Activated naive CD4-positive, alpha-beta T cell treated with anti-CD3 and anti-CD28 coated beads, Interleukin-2, amount 50 U/mL, for 72 hours (primary cell): ENCODE data around the gene NSG2. TPM values are rescaled to one million over a fixed set of nuclear protein-coding genes. Genes with fewer than 3 reads are reported as not detected.

Experiments used
- ATAC-seq, 2 donors: fragments of 150-1000 bp; cut with Tn5 transposase; 2 replicates each; pipeline ENCODE4 v1.10.0; 2021; ENCODE audit warnings: mild to moderate bottlenecking in 2 of 2, moderate library complexity in 2 of 2
- DNase-seq, 2 donors: peaks; one replicate each; pipeline ENCODE4 v3.0.0; 2021 to 2022; ENCODE audit warnings: low spot score in 2 of 2
- H3K27ac Mint-ChIP-seq, 2 donors: one replicate each; pipeline ENCODE4 v1.8.0; 2022; ENCODE audit warnings: mild to moderate bottlenecking in 2 of 2, mixed read lengths in 2 of 2
- H3K36me3 Mint-ChIP-seq, 2 donors: one replicate each; pipeline ENCODE4 v1.8.0; 2022; ENCODE audit warnings: mixed read lengths in 2 of 2
- H3K9me3 Mint-ChIP-seq, 2 donors: one replicate each; pipeline ENCODE4 v1.8.0; 2022; ENCODE audit warnings: mixed read lengths in 2 of 2
- total RNA-seq, 2 donors: library from RNA; stranded (reverse); gene quantifications; one replicate each; pipeline ENCODE4 v1.2.3, GENCODE V29; 2022

The NSG2 gene
- total RNA-seq, 2 donors from 2014 or later, result not detected

GRCh38 chr5:174053905-174054304 lies 8.4 kb downstream of the NSG2 start:
- H3K27ac Mint-ChIP-seq, result no peak overlapping the region
- H3K9me3 Mint-ChIP-seq, result no peaks in the 10 kb centered on the region
- ATAC-seq, result no peak
- DNase-seq, result no peak
- H3K36me3 Mint-ChIP-seq, result no peaks in the 10 kb centered on the region

DNA sequence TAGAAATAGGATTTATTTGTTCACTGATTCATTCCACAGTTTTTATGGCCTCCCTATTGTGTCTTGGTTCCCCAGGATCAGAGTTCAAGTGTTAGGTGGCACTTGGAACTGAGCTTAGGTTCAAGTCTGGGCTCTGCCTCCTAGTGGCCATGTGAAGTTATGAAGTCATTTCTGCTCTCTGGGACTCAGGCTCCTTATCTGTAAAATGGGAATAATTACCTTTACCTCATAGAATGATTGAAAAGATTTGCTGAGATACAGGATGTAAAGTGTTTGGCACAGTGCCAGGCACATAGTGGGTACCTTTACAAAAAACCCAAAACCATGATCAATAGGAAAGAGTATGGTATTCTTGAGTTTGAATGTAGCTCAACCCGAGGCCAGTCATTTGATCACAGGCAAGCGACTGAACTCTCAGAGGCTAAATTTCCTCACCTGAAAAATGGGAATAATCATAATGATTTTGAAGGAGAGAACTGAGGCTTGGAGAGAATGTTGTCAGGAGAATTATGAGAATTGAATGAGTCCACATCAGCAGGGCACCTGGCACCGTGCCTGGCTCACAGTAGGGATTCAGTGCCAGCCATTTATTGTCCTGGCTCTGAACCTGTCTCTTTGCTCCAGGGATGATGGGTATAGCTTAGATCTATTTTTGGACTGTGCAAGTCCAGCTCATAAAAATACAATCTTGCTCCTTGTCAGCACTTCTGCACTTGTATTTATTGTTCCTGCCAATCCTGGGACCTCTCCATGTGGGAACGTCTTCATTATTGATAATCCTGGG lies 10.8 kb downstream of the NSG2 start:
- Mint-ChIP-seq H3K9me3 (peaks cover under 1% of the 10 kb centered on the region in 2 donors), H3K36me3 (no peaks in the 10 kb centered on the region), H3K27ac (no peak overlapping the region)
- no peak for ATAC-seq
- DNase-seq, result no peak

DNA sequence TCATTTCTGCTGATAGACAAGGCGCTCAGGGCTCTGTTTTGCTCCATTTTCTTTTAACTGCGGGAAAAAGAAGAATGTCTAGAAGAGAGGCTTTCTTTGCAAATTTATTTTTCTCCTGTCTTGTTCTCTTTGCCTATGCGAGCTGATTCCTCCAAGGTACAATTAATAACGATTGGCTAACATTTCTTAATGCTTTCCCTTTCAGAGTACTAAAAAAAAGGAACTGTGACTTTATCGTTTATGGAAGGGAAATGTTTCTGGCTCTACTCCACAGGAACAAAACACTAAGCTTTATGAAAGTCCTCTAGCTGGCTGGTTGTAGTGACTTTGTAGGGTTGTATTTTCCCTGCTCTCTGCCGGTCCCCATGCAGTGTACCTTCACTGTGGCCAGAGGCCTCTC lies 11.7 kb downstream of the NSG2 start:
- no peak for ATAC-seq
- no peak overlapping the region for H3K27ac Mint-ChIP-seq

GRCh38 chr5:174058433-174059122 lies 13.1 kb downstream of the NSG2 start:
- no peaks in the 10 kb centered on the region for H3K36me3 Mint-ChIP-seq
- H3K27ac Mint-ChIP-seq, result no peak overlapping the region
- DNase-seq (no peak), ATAC-seq (no peak)
- peaks cover 3 to 4% of the 10 kb centered on the region in 2 donors for H3K9me3 Mint-ChIP-seq

More for the DNA sequence above, 11.7 kb downstream of the NSG2 start:
- DNase-seq, result no peak
- no peaks in the 10 kb centered on the region for H3K36me3 Mint-ChIP-seq
- H3K9me3 Mint-ChIP-seq, result peaks cover 3 to 4% of the 10 kb centered on the region in 2 donors

DNA sequence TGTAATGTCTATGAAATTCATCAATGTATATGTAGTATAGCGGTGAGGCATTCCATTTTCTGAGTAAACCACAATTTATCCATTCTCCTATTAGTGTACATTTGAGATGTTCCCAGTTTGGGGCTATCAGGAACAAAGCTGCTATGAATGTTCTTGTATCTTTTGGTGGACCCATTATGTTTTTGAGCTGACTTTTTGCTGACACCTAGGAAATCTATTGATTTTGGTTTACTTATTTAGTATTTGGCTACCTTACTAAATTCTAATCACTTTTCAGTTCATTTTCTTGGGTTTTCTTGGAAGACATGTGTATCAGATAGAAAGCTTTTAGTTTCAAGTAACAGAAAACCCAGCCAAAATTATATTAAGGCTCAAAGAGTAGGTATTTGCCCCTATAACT lies 13.7 kb downstream of the NSG2 start:
- DNase-seq (no peak), ATAC-seq (no peak)

DNA sequence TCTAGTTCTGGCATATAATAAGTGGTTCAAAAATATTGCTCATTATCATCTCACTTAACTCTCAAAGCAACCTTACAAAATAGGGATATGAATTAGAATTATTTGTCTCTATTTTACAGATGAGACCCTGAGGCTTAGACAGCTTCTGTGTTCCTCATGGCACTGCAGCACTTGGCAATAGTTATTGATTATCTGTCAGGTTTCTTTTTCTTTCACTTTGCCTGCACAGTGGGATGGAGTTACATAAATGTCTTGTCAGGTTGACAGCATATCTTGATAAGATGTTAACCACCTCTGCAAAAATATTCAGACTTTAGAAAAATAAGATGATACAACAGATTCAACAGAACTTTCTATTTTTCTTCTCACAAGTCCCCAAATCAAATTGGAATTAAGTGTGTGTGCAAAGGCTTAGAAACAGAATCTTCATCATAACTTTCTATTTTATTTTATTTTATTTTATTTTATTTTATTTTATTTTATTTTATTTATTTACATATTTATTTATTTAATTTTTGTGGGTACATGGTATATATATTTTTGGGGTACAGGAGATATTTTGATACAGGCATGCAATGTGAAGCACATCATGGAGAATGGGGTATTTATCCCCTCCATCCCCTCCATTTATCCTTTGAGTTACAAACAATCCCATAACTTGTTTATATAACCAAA lies 17.7 kb downstream of the NSG2 start:
- peaks cover 3 to 4% of the 10 kb centered on the region in 2 donors for H3K9me3 Mint-ChIP-seq
- H3K27ac Mint-ChIP-seq, result no peak overlapping the region
- no peak for DNase-seq
- no peaks in the 10 kb centered on the region for H3K36me3 Mint-ChIP-seq
- ATAC-seq, result no peak

More for the DNA sequence above, 13.7 kb downstream of the NSG2 start:
- Mint-ChIP-seq H3K36me3 (no peaks in the 10 kb centered on the region), H3K9me3 (peaks cover 3 to 4% of the 10 kb centered on the region in 2 donors), H3K27ac (no peak overlapping the region)

DNA sequence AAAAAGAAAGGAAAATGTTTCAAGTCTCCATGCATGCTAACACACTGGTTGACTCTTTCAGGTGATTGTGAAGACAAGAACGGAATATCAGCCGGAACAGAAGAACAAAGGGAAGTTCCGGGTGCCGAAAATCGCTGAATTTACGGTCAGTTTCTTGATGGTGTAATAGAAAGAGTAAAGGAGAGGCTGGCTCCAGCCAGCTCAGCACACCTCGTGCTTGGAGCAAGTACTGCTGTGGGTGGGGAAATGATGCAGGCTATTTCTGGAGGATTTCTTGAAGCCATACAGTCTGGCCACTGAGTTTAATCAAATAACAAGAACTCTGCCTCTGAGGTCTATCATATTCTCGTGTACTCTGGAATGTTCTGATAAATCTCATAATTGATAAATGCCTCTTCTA lies 18.7 kb downstream of the NSG2 start:
- no peak for ATAC-seq

GRCh38 chr5:174065528-174066197 lies 20.2 kb downstream of the NSG2 start:
- Mint-ChIP-seq H3K27ac (no peak overlapping the region), H3K9me3 (peaks cover 3 to 4% of the 10 kb centered on the region in 2 donors), H3K36me3 (no peaks in the 10 kb centered on the region)
- ATAC-seq (no peak), DNase-seq (no peak)

More for the DNA sequence above, 18.7 kb downstream of the NSG2 start:
- no peak for DNase-seq
- Mint-ChIP-seq H3K9me3 (peaks cover 3 to 4% of the 10 kb centered on the region in 2 donors), H3K36me3 (no peaks in the 10 kb centered on the region), H3K27ac (no peak overlapping the region)

DNA sequence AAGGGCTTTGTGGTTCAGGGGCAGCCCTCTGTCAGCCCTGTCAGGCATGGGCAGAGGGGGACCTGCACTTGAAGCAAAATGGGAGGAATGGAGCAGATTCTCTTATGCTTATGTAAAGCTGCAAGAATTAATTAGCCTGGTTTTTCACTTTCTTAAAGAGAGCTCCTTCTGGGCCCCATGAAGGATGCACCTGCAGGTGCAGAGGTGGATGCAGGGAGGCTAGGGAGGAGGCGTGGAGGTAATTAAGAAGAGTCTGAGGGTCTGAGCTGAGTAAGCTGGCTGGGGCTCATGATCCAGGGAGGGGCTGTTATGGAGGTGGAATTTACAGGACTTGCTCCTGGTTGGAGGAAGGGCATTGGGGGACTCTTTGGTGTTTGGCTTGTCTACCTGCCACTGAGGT lies 22.0 kb downstream of the NSG2 start:
- Mint-ChIP-seq H3K9me3 (no peaks in the 10 kb centered on the region), H3K36me3 (no peaks in the 10 kb centered on the region), H3K27ac (no peak overlapping the region)
- ATAC-seq (no peak), DNase-seq (no peak)

DNA sequence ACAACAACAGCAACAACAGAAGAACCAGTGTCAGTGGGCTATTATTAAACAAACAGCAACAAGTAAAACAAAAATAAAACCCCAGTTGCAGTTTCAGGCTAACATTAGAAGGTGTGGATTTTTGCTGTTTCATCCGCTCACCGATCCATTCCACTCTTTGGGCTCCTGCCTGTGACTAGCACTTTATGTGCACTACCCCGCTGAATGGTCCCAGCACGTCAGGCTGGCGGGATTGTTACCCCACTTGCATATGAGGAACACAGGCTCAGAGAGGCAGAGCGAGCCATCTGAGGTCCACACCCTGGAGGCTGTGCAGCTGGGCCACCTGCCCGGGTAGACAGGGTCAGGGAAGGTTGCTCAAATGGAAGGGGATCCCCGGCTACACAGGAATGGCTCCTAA lies 26.0 kb downstream of the NSG2 start:
- ATAC-seq (no peak), DNase-seq (no peak)
- Mint-ChIP-seq H3K36me3 (no peaks in the 10 kb centered on the region), H3K9me3 (no peaks in the 10 kb centered on the region), H3K27ac (no peak overlapping the region)

GRCh38 chr5:174073122-174073660 lies 27.7 kb downstream of the NSG2 start:
- no peak overlapping the region for H3K27ac Mint-ChIP-seq
- H3K9me3 Mint-ChIP-seq, result no peaks in the 10 kb centered on the region
- ATAC-seq (no peak), DNase-seq (no peak)
- H3K36me3 Mint-ChIP-seq, result no peaks in the 10 kb centered on the region

- DNase-seq (no peak), ATAC-seq (no peak)
- H3K9me3 Mint-ChIP-seq, result no peaks in the 10 kb centered on the region
- H3K36me3 Mint-ChIP-seq, result no peaks in the 10 kb centered on the region
- no peak overlapping the region for H3K27ac Mint-ChIP-seq
These were observed 28.9 kb downstream of the NSG2 start for GRCh38 chr5:174074369-174074768.

- Mint-ChIP-seq H3K9me3 (no peaks in the 10 kb centered on the region), H3K27ac (no peak overlapping the region), H3K36me3 (no peaks in the 10 kb centered on the region)
- no peak for DNase-seq
- no peak for ATAC-seq
These were observed 32.9 kb downstream of the NSG2 start for GRCh38 chr5:174078416-174078815.

DNA sequence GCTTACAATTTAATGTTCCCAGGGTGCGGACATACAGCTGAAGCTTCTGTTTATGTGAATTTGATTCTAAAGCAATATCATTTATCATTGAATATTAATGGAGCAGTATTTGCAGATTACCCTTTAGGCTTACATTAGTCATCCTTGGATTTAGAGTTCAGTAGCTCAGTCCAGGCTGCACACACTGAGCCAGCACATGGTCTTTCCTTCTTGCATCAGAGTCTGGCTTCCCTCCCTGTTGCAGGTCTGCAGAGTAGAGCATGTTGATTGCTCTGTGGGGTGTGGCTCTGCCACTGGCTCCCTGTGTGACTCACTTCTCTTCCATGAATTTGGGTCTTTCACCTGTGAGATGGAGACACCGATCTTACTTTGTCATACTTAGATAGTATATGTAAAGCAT lies 36.8 kb downstream of the NSG2 start:
- no peaks in the 10 kb centered on the region for H3K36me3 Mint-ChIP-seq
- H3K27ac Mint-ChIP-seq, result no peak overlapping the region
- no peak for DNase-seq
- ATAC-seq, result no peak
- H3K9me3 Mint-ChIP-seq, result no peaks in the 10 kb centered on the region

DNA sequence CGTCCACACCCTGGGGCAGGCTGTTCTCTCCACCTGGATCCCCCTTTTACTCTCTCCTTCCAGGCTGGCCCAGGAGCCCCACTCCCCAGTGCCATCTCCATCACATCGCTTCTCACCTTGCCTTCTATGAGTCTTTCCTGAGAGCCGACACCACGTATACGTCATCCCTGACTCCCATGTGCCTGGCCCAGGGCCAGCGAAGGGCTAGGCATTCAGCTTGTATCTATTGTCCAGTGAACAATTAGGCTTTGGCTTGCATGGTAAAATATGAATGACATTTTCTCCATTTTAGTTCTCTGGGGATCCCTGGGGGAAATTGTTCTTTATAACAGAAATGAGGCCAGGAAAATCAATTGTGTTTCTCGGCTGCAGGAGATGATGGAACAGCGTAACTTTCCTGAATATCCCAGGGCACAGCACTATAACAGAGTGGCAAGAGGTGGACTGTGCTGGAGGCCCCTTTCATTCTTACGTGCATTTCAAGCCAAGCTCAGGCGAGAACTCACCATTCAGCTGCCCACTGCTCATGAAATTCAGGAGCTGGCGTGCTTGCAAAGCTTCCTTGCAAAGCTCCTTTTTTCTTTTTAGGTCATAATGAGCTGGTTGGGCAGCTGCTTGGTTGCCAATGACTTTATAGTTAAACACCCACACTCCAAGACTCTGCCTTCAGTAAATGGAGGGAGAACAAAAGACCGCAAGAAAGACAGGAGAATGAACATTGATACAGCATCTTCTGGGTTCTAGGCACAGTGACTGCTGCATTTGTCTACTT lies 37.7 kb downstream of the NSG2 start:
- Mint-ChIP-seq H3K9me3 (no peaks in the 10 kb centered on the region), H3K27ac (no peak overlapping the region), H3K36me3 (no peaks in the 10 kb centered on the region)
- no peak for DNase-seq
- no peak for ATAC-seq

GRCh38 chr5:174084691-174085154 lies 39.2 kb downstream of the NSG2 start:
- no peak overlapping the region for H3K27ac Mint-ChIP-seq
- no peaks in the 10 kb centered on the region for H3K36me3 Mint-ChIP-seq
- DNase-seq, result no peak
- no peaks in the 10 kb centered on the region for H3K9me3 Mint-ChIP-seq
- no peak for ATAC-seq
